HepG2 (cell line): ENCODE measurements around the gene TLE5. TPM values are rescaled to one million over a fixed set of nuclear protein-coding genes. Genes with fewer than 3 reads are reported as not detected.
A peak's percentile ranks its signal among the peaks of the same experiment; 100 is the strongest.

Experiments used
- ASH2L ChIP-seq: fragments of 300-600, 200-600 bp; sonication (generic); IDR thresholded peaks from 2 replicates; pipeline ENCODE4 v1.7.0; 2017; ENCODE audit warnings: low read depth, mild to moderate bottlenecking, moderate library complexity, mixed read lengths, low read length; ENCODE audit not compliant: insufficient read length
- DMAP1 ChIP-seq: IDR thresholded peaks from 2 replicates; pipeline ENCODE4 v1.6.1; 2016
- GMEB1 ChIP-seq: sonication (generic); formaldehyde crosslinking; IDR thresholded peaks from 2 replicates; pipeline ENCODE4 v1.5.1; 2020; ENCODE audit warnings: missing genetic modification reagents, mild to moderate bottlenecking, borderline replicate concordance
- HNF1A ChIP-seq, 2 experiments: sonication (generic) in 1 of 2; formaldehyde crosslinking in 1 of 2; IDR thresholded peaks; 2 replicates each; pipeline versions ENCODE4 v1.4.0 to v1.6.1; 2016 to 2020; ENCODE audit warnings: borderline replicate concordance in 1 of 2, low read depth in 1 of 2, mild to moderate bottlenecking in 1 of 2, missing genetic modification reagents in 1 of 2
- HNF4G ChIP-seq, 2 experiments: sonication (generic) in 1 of 2; formaldehyde crosslinking in 1 of 2; IDR thresholded peaks; 2 replicates each; pipeline versions ENCODE4 v1.4.0 to v1.6.1; 2011 to 2020; ENCODE audit warnings: borderline replicate concordance in 2 of 2, low read depth in 2 of 2, mild to moderate bottlenecking in 2 of 2, low read length in 1 of 2, missing genetic modification reagents in 1 of 2, moderate library complexity in 1 of 2
- HOXA9 ChIP-seq: sonication (generic); formaldehyde crosslinking; IDR thresholded peaks from 2 replicates; pipeline ENCODE4 v1.8.1; 2022; ENCODE audit warnings: missing genetic modification reagents, mild to moderate bottlenecking, moderate library complexity, borderline replicate concordance
- PAX8 ChIP-seq: sonication (generic); formaldehyde crosslinking; IDR thresholded peaks from 2 replicates; pipeline ENCODE4 v1.8.0; 2022; ENCODE audit warnings: mild to moderate bottlenecking, missing genetic modification reagents, borderline replicate concordance
- PHF21A ChIP-seq: sonication (generic); formaldehyde crosslinking; IDR thresholded peaks from 2 replicates; pipeline ENCODE4 v1.5.0; 2020; ENCODE audit warnings: mild to moderate bottlenecking, missing genetic modification reagents
- XRCC5 ChIP-seq: fragments of 200-400 bp; formaldehyde crosslinking; optimal IDR thresholded peaks from 2 replicates; pipeline ENCODE3; 2017; ENCODE audit warnings: mild to moderate bottlenecking, low read length
- ZBTB26 ChIP-seq: IDR thresholded peaks from 2 replicates; pipeline ENCODE4 v1.6.1; 2016; ENCODE audit warnings: missing compliant biosample characterization, missing genetic modification reagents, borderline replicate concordance
- ZNF224 ChIP-seq: sonication (generic); formaldehyde crosslinking; IDR thresholded peaks from 2 replicates; pipeline ENCODE4 v1.5.0; 2020; ENCODE audit warnings: mild to moderate bottlenecking, missing genetic modification reagents
- ZNF501 ChIP-seq: sonication (generic); formaldehyde crosslinking; IDR thresholded peaks from 2 replicates; pipeline ENCODE4 v1.5.1; 2020; ENCODE audit warnings: mild to moderate bottlenecking, moderate library complexity, missing genetic modification reagents
- ZSCAN30 ChIP-seq: sonication (generic); formaldehyde crosslinking; IDR thresholded peaks from 2 replicates; pipeline ENCODE4 v1.5.0; 2020; ENCODE audit warnings: mild to moderate bottlenecking, missing genetic modification reagents
- ZSCAN31 ChIP-seq: sonication (generic); formaldehyde crosslinking; IDR thresholded peaks from 2 replicates; pipeline ENCODE4 v1.5.0; 2020; ENCODE audit warnings: low read depth, mild to moderate bottlenecking, missing genetic modification reagents
- polyA plus RNA-seq, 8 experiments: library from polyadenylated mRNA; depleted of rRNA in 3 of 8; stranded (reverse) in 7 of 8; unstranded in 1 of 8; fragments of >200 nt; fragmentation: Illumina TruSeq in 4 of 8; extraction: Trizol in 4 of 8; gene quantifications; 2 replicates each; pipeline versions ENCODE4 v1.2.1 to v1.2.3, GENCODE V29; 2011 to 2016; ENCODE audit warnings: low read depth in 4 of 8, missing spikeins in 1 of 8, mixed read lengths in 1 of 8; ENCODE audit not compliant: insufficient read depth in 1 of 8
- total RNA-seq, 5 experiments: library from RNA; depleted of rRNA; stranded (reverse); fragments of >200 nt; fragmentation: Illumina TruSeq; extraction: Trizol; gene quantifications; 2 replicates each; pipeline ENCODE4 v1.2.3, GENCODE V29; 2016; ENCODE audit warnings: low read depth in 1 of 5
- TF ChIP-seq, protein P1 (sequence below): sonication (generic); formaldehyde crosslinking; IDR thresholded peaks from 2 replicates; pipeline ENCODE4 v1.5.0; 2020; ENCODE audit warnings: missing genetic modification reagents, mild to moderate bottlenecking, borderline replicate concordance
- TF ChIP-seq, protein P2 (sequence below): sonication (generic); formaldehyde crosslinking; IDR thresholded peaks from 2 replicates; pipeline ENCODE4 v1.5.1; 2020; ENCODE audit warnings: missing genetic modification reagents, mild to moderate bottlenecking, borderline replicate concordance
- TF ChIP-seq, protein P3 (sequence below): IDR thresholded peaks from 2 replicates; pipeline ENCODE4 v1.6.1; 2016

Gene TLE5
- total and polyA plus RNA-seq, 2 of the 13 experiments (the other 11 are each of a cell fraction or from before 2014, with no cell fraction given) = 62.8 to 189 TPM

DNA sequence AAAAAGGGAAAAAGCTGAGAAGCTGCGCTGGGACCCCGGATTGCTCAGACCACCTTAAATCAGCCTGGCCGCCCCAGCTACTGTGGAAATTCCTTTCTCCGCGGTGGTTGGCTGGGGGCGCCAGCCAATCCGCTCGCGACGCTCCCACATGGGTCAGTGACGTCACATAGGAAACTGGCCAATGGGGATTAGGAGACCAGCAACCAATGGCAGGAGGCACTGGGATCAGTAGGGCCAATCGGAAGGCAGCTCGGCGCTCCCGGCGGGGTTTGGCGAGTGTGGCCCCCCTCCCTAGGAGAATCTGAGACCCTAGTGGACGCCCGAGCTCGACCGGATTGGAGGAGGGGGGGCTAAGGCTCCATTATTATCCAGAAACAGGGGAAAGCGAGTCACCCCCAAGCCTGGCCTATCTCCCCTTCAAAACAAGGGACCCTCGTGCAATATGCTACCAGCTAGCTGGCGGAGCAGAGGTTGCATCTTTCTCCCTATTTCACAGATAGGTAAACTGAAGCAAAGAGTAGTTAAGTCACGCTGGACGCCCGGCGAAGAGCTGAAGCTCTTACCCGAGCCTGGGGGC is 26.7 kb downstream of the TLE5 start (continued):
- TF ChIP-seq HNF1A (IDR thresholded peaks at IDR 0.05; ENCODE audit: low read depth) (0 out of 2 replicates have a peak, but pooled peaks have one; percentile 23), HNF1A (CRISPR knock-in tag; IDR thresholded peaks at IDR 0.05; ENCODE audit: borderline replicate concordance) (no peak), PAX8 (CRISPR knock-in tag) (no peak), ZSCAN31 (CRISPR knock-in tag) (no peak), ZNF501 (peak; percentile 14; the same call in 1 of the 2 replicates), ZBTB26 (CRISPR knock-in tag) (0 out of 2 replicates have a peak, but pooled peaks have one; percentile 12), ASH2L (peak; percentile 52), HOXA9 (CRISPR knock-in tag) (no peak), XRCC5 (no peak), DMAP1 (CRISPR knock-in tag) (no peak), PHF21A (CRISPR knock-in tag) (peak; percentile 12; the same call in 1 of the 2 replicates), HNF4G (IDR thresholded peaks at IDR 0.05; ENCODE audit: borderline replicate concordance, low read depth, low read length) (no peak), HNF4G (CRISPR knock-in tag; IDR thresholded peaks at IDR 0.05; ENCODE audit: borderline replicate concordance, low read depth) (no peak), GMEB1 (peak; percentile 11; the same call in 1 of the 2 replicates), ZSCAN30 (CRISPR knock-in tag) (no peak), ZNF224 (CRISPR knock-in tag) (no peak)
- TF ChIP-seq, protein P1, sequence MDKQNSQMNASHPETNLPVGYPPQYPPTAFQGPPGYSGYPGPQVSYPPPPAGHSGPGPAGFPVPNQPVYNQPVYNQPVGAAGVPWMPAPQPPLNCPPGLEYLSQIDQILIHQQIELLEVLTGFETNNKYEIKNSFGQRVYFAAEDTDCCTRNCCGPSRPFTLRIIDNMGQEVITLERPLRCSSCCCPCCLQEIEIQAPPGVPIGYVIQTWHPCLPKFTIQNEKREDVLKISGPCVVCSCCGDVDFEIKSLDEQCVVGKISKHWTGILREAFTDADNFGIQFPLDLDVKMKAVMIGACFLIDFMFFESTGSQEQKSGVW (CRISPR knock-in tag) = no peak
- TF ChIP-seq, protein P2, sequence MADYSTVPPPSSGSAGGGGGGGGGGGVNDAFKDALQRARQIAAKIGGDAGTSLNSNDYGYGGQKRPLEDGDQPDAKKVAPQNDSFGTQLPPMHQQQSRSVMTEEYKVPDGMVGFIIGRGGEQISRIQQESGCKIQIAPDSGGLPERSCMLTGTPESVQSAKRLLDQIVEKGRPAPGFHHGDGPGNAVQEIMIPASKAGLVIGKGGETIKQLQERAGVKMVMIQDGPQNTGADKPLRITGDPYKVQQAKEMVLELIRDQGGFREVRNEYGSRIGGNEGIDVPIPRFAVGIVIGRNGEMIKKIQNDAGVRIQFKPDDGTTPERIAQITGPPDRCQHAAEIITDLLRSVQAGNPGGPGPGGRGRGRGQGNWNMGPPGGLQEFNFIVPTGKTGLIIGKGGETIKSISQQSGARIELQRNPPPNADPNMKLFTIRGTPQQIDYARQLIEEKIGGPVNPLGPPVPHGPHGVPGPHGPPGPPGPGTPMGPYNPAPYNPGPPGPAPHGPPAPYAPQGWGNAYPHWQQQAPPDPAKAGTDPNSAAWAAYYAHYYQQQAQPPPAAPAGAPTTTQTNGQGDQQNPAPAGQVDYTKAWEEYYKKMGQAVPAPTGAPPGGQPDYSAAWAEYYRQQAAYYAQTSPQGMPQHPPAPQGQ = no peak
- TF ChIP-seq, protein P3, sequence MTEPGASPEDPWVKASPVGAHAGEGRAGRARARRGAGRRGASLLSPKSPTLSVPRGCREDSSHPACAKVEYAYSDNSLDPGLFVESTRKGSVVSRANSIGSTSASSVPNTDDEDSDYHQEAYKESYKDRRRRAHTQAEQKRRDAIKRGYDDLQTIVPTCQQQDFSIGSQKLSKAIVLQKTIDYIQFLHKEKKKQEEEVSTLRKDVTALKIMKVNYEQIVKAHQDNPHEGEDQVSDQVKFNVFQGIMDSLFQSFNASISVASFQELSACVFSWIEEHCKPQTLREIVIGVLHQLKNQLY (CRISPR knock-in tag) = no peak
